GM21447 (cell line): ENCODE results near the gene CHD1L.
"Not testable (repeated sequence)": the region's sequence is repeated elsewhere in the genome, so short reads cannot be mapped to it uniquely, and the experiment has no call there.

ENCODE experiments used
- ATAC-seq: cut with Tn5 transposase; IDR thresholded peaks from one replicate; pipeline ENCODE4 v1.9.1; 2021; ENCODE audit not compliant: unreplicated experiment

The CHD1L gene

DNA sequence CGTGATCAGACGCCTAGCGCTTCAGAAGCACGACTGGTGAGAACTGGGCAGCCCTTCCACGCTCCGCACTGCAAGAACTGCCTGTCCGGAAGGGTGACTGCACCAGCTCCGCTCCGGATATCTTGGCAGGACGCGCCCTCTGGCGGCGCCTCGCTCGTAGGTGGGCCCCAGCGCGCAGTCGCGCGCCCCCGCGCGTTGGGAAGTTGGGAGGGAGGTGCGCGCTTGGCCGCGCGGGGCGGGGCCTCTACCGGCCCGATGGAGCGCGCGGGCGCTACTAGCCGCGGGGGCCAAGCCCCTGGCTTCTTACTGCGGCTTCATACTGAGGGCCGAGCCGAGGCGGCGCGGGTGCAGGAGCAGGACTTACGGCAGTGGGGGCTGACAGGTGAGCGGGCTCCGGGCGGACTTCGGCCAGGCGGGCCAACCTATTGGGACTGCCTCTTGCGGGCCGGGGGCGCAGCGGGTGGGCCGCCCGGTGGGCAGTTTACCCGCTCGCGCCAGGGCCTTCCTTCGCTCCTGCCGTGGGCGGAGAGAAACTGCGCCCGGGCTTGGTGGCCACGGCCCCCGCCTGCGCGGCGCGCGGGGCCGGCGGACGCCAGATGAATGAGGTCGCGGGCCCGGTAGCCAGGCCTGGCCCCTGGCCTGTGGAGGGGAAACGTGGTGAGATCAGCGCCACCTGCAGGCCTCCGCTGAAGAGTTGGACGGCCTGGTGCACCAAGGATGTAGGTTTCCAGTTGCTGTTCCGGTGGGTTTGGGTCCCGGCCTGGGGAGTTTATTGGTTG is at the start of gene CHD1L:
CHD1L (plus strand) TSS at position 236 of the 779 bp plus-strand sequence; CDS start at position 256, 20 bp downstream.
- peak; percentile 87 for ATAC-seq

DNA sequence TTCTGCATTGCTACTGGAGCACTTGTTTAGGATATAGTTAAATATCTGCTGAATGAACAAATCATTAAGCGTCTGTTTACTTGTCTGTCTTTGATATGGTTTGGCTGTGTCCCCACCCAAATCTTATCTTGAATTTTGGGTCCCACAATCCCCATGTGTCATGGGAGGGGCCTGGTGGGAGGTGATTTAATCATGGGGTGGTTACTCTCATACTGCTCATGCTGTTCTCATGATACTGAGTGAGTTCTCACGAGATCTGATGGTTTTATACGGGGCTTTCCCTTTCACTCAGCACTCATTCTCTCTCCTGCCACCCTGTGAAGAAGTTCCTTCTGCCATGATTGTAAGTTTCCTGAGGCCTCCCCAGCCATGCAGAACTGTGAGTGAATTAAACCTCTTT is 45.2 kb upstream of the CHD1L start:
- not testable (repeated sequence) for ATAC-seq

DNA sequence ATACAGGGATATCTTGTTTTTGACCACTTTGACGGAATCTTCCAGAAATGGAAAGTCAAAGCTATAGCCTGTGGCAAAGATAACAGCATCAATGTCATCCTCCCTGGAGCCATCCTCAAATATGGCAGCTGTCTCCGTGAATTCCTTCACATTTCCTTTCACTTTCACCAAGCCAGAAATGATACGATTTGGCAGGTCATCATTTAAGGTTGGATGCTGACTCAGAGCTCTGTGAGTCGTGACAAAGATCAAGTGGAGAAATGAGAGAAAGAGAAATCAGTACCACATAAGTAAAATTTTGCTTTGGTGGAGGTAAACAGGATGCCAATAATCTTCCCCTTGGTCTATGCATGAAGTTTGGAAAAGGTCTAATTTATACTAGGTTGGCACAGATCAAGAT is 41.2 kb upstream of the CHD1L start:
- no peak for ATAC-seq

DNA sequence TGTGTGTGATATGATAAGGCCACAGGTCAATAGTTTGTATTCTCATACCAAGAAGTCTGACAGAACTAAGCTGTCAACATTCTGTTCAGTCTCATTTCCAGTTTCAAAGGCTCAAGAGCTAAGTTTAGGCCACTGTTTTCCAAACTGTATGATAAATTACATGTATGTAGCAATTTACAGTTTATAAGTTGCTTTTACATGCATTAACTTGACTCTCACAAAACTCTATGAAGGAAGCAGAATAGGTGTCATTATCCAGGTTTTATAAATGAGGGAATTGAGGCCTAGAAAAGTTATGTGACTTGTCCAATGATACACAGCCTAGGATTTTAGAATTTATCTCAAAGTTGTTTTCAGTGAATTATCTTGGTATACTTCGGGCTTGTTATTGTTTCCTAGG is 40.7 kb upstream of the CHD1L start:
- no peak for ATAC-seq

DNA sequence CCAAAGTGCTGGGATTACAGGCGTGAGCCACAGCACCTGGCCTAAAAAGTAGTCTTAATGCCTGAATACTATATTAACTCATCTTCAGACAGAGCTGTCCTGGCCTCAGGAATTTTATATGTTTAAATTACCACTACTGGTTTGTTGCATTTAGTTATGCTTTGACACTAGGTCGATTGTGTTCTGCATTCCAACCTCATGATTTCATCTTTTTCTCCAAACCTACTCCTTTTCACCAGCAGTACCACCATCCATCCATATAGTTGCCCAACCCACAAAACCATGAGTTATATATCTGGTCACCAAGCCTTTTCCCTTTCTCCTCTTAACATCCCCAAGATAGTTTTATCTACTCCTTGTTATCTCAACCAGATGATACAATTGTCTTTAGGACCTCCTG is 39.9 kb upstream of the CHD1L start:
- no peak for ATAC-seq

DNA sequence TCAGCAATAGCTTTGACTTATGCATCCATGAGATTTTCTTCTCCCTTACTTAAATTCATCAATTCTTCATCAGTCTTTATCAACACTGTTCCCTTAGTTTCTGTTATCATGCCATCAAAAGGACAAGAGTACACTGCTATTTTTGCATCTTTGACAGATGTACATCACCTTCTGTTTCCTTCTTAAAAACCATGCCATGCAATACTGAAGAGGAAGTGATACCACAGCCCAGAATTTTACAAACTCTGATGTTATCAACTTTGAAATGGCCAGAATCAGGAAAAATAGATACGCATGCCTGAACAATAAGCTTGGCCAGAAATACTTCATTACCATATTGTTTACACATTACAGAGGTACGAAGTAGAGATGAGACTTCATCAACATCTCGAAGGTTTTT is 38.4 kb upstream of the CHD1L start:
- no peak for ATAC-seq

DNA sequence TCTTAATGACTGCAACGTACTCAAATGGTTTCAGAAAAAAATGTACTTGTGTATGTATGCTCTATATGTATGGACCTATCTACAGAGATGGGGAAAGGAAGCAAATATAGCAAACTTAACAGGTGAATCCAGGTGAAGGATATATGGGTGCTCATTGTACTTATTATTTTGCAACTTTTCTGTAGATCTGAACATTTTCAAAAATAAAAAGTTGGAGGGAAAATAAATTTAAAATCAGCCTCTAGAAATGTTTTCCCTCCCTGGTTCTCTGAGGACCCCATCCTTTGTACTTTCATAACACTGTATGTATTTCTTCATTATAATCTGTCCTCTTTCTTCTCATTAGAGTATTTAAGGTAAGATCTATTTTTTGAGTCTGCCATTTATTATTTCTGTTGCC is 35.3 kb upstream of the CHD1L start:
- ATAC-seq = no peak

DNA sequence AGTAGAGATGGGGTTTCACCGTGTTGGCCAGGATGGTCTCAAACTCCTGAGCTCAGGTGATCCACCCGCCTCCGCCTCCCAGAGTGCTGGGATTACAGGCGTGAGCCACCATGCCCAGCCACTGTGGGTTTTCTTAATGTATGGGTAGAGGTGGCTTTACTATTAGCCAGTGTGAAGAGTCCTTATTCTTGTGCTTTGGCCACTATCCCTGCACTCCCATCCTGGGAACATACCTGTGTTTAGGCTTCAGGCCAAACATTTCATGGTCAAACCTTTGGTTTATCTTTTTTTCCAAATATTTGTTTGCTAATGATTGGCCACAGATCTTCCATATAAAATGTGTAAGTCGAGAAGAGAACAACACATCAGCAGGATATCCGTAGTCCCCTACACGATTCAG is 33.9 kb upstream of the CHD1L start:
- ATAC-seq = no peak

DNA sequence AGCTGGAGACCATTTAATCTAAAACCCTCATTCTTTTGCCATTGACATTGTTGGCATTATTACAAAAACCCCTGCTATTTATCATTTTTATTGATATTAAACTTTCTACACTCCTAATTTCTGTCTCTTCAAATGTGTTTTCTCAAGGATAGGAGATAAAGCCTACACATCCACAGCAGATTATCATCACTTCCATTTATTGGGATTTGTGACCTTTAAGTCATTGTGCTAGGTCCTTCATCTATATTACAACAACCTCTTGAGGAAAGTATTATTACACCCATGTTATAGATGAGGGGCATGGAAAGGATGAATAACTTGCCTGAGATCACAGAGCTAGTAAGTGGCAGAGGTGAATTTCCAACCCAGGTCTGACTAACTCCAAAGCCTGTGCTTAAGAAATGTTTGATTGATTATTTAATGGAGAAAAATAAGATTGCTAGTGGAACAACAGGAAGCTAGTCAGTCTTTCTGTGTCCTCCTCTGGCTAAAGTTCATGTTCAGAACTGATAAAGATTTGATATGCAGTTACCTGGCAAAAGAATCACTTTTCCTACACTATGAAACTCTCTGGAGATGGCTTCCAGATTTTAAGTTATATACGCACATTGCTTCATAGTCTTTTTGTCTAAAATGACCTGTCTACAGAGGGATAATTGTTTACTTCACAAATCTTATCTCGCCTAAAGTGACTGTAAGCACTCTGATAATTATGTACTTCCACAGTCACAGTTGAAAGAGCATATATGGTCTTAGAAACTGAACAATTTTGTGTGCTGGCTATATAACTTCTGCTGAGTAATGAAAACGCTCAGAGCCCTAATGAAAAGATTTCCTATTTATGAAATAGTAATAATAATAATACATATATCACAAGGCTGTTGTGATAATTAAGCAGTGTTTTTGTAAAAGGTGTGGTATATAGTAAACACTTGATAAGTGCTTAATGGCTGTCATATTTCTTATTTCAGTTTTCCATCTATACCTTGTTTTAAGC is 32.4 kb upstream of the CHD1L start:
- ATAC-seq = no peak

DNA sequence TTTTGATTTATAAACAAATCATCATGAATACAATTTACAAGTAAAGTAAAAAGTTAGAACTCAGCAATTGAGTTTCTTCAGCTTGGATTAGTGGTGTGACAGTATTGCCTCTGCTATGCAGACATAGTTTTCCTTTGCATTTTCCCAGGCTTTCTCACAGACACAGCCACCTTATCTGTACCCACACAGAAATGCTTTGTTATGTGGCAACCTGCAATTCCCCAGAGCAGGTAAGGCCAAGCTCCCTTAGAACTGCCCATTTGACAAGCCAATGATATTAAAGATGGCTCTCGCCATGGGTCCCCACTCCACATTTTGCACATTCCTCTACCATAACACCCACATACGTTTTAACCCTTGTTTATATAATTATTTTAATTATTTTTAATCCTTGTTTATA is 31.5 kb upstream of the CHD1L start:
- no peak for ATAC-seq

DNA sequence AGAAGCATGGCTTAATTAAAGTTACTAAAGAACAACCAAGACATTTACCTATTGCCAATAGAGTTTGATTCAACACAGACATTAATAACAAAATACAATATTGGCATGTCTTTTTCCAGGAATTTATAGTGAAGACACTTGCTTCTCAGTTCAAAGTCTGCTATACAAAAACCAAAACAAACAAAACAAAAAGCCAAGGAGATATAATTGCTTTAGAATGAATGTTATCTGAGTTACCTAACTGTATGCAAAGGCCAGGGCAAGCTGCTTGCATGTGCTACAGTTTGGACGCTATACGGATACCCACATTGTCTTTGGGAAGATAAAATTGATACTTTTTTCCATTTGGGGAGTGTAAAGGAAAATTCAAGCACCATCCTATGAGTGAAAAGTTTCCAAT is 30.9 kb upstream of the CHD1L start:
- ATAC-seq = no peak

DNA sequence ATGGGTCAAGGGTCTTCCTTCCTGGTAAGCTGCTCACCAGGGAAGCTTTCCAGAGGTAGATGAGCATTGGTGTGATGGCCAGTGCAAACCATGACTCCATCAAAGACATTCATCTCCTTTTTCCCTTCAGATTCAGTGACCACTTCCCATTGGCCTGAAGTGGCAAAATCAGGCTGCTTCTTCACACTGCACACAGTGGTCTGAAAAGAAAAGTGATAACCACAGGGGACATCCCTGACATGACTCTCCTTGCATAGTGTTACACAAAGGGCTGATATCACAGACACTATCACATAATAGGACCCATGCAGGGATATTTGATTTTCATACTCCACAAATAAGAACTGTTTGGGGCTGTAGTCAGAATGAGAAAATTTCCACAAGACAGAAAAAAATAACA is 29.2 kb upstream of the CHD1L start:
- no peak for ATAC-seq

DNA sequence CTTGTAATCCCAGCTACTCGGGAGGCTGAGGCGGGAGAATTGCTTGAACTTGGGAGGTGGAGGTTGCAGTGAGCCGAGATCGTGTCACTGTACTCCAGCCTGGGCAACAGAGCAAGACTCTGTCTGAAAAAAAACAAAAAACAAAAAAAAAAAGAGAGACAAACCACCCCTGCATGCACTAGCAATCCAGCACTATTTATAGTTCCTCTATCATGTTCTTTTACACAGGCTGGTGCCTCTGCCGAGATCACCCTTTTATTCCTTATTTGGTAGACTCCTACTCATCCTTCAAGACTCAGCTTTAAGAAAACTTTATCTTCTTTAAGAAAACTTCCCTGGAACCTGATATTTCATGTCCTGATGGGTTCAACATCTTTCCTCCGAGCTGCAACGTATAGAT is 28.2 kb upstream of the CHD1L start:
- ATAC-seq = no peak

DNA sequence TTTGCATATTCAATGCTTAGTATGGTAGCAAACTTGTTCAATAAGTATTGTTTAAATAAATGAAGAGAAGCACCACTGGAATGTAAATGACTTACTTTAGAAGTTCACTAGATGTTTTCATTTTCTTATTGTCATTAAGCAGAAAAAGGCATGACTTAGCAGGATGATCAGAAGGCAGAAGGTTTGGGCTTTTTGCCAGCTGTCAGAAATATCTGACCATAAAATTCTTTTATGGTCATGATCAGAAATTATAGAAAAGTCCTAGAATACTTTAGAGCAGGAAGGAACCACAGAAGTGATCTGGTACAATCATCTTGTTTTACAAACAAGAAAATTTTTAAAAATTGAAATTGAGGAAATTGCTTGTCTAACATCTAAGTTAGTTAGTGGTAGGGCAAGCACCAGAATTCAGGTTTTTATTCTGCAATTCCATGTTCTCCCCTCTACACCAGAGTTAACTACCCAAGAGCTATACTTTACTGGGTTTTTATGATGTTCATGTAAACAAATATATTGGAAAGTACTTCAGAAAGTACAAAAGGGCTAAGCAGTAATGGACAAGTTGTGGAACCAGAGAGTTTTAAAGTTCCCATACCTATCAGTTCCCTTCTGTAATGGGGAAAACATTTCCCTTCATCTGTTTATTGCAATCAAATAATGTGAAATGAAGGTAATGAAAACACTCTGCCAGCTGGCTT is 27.5 kb upstream of the CHD1L start:
- no peak for ATAC-seq

DNA sequence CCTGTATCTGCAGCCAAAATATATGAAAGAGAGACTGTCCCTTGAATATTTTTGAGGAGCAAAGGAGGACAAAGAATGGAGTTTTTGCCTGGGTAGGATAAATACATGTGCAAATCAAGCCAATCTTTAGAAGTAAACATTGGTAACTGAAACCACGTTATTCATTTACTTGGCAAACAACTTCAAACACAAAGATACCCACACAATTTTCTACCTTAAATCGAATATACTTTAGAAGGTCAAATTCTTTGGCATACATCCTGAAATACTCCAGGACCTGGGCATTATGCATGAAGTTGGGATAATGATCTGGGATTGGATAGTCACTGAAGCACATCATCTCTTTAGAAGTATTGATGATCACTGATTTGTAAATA is 27.0 kb upstream of the CHD1L start:
- no peak for ATAC-seq

DNA sequence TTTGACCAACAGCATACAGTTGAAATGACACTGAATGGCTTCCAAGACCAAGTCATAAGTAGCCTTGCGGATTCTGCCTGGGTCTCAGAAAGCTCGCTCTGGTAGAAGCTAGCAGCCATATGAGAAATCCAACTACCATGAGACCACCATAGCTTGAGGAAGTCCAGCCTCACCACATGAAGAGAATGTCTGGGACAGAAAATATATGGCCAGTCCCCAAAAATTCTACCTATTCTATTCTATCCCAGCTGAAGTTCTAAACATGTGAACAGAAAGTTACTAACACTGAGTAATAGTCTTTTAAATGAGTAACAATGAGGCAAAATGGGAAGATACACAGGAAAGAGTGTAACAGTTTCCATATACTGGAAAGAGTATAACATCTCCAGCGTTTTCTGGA is 26.4 kb upstream of the CHD1L start:
- ATAC-seq = no peak

DNA sequence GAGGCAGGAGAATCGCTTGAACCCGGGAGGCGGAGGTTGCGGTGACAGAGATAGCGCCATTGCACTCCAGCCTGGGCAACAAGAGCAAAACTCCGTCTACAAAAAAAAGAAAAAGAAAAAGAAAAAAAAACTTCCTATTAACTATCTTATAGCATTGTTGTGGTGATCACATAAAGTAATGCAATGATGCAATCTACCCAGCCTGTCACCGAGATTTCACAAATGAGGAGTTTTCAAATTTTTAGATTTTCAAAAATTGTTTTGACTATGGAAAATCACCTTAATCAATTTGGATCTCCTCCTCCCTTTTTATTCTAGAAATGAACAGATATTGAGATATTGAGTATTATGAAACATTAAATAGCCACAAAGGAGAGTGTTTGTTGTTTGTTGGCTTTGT is 25.3 kb upstream of the CHD1L start:
- ATAC-seq = no peak

DNA sequence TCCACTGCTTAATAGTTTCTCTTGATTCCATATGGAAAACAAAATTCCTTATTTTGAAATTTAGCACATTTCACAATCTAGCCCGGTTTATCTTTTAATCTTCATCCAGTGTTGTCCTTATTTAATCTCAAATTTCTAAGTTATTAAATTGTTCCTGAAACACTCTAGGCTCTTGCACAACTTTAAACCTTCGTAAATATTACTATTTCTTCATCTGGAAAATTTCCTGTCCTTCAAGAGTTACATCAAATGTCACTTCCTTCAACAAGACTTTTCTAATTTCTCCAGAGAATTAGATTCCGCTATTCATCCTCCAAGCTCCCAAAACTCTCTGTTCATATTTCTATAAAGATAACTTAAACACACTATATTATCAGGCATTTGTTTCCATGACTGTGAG is 23.9 kb upstream of the CHD1L start:
- no peak for ATAC-seq

DNA sequence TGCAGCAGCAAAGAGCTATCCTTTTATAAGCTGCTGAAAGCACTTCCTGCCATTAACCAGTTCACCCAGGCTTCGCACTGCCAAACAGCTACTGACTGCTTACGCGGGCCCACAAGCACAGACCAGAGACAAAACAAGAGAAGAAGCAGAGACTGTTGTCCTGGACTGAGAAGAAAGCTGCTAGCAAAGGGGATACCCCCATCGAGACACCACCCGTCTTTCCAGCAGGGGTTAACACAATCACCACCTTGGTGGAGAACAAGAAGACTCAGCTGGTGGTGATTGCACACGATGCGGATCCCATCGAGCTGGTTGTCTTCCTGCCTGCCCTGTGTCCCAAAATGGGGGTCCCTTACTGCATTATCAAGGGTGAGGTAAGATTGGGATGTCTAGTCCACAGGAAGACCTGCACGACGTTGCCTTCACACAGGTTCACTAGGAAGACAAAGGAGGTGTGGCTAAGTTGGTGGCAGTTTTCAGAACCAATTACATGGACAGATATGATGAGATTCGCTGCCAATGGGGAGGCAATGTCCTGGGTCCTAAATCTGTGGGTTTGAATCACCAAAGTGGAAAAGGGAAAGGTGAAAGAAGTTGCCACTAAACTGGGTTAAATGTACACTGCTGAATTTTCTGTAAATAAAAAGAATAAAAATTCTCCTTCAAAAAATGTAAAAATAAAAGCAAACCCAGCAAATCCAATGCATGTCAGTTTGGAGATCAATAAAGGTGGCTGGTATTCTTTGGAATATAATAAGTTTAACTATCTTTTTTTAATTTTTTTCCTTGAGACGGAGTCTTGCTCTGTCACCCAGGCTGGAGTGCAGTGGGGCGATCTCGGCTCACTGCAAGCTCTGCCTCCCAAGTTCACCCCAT is 18.5 kb upstream of the CHD1L start:
- no peak for ATAC-seq

DNA sequence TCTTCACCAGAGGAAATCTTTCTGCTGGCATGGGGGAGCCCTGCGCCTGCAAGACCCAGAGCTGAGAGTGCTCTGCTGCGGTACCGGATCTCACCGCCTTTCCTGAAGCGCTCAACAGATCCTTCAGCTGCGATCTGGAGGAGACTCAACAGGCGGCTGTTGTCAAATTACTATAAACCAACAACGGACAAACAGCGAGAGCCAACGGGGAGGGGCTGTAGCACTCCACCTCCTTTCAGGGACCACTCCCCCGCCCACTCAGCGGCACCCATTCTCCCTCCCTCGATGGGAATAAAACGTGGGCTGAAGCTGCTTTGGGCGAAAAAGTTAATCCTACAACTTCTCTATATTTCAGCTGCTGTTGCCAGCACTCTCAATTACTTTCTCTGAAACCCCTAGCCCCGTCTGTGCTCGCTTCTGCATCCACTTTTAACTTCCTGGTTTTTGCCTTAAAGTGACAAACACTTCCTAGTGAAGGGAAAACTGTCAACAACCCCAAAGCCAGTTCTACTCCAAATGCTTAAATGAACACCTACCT is 17.2 kb upstream of the CHD1L start, which contains the start of gene FMO5:
FMO5 (minus strand) TSS at position 147 of the 538 bp plus-strand sequence. CDS start 310 bp downstream, outside the sequence.
- peak; percentile 72 for ATAC-seq
